GM12891 (cell line): ENCODE measurements around the gene LAMC2.
"Not testable (repeated sequence)": the region's sequence is repeated elsewhere in the genome, so short reads cannot be mapped to it uniquely, and the experiment has no call there.

ENCODE experiments used
- DNase-seq: peaks from one replicate; pipeline ENCODE4 v3.0.0; 2011; ENCODE audit warnings: low spot score; ENCODE audit not compliant: insufficient read length
- FAIRE-seq: peaks from 2 replicates; lab custom pipeline; 2011; peaks lifted over from hg19 to GRCh38; lab: Jason Lieb, UNC
- PAX5 ChIP-seq: IDR thresholded peaks from 2 replicates; pipeline ENCODE4 v1.6.1; 2011; ENCODE audit warnings: low read length, moderate library complexity, mild to moderate bottlenecking; ENCODE audit not compliant: insufficient read depth, severe bottlenecking
- POLR2A ChIP-seq: IDR thresholded peaks from 2 replicates; pipeline ENCODE4 v1.6.1; 2011; ENCODE audit warnings: low read depth, low read length, control low read depth
- POLR2AphosphoS5 ChIP-seq: IDR thresholded peaks from 2 replicates; pipeline ENCODE4 v1.6.1; 2011; ENCODE audit warnings: low read depth, low read length, control low read depth
- POU2F2 ChIP-seq: IDR thresholded peaks from 2 replicates; pipeline ENCODE4 v1.6.1; 2011; ENCODE audit warnings: low read depth, mild to moderate bottlenecking, control low read depth, low read length, moderate library complexity
- SPI1 ChIP-seq: IDR thresholded peaks from 2 replicates; pipeline ENCODE4 v1.6.1; 2011; ENCODE audit warnings: low read depth, low read length, control low read depth
- TAF1 ChIP-seq: IDR thresholded peaks from 2 replicates; pipeline ENCODE4 v1.6.1; 2011; ENCODE audit warnings: low read depth, low read length, control low read depth

The LAMC2 gene

GRCh38 chr1:183272390-183272848 lies 86.4 kb downstream of the LAMC2 start:
- no peak for TF ChIP-seq PAX5
- TF ChIP-seq POLR2A: no peak
- no peak for TF ChIP-seq TAF1
- no peak for TF ChIP-seq POLR2AphosphoS5
- TF ChIP-seq SPI1: no peak
- DNase-seq (no peak), FAIRE-seq (no peak)

GRCh38 chr1:183273300-183273699 lies 87.2 kb downstream of the LAMC2 start:
- DNase-seq (no peak), FAIRE-seq (no peak)
- TF ChIP-seq POLR2A (no peak), POU2F2 (no peak), PAX5 (no peak), POLR2AphosphoS5 (no peak), SPI1 (no peak), TAF1 (no peak)

GRCh38 chr1:183273984-183274383 lies 87.9 kb downstream of the LAMC2 start:
- not testable (repeated sequence) for FAIRE-seq, DNase-seq

GRCh38 chr1:183274836-183275235 lies 88.8 kb downstream of the LAMC2 start:
- DNase-seq (no peak), FAIRE-seq (no peak)
- TF ChIP-seq PAX5: no peak

- FAIRE-seq: no peak
- TF ChIP-seq POLR2A: no peak
Measured at GRCh38 chr1:183275322-183275721, 89.3 kb downstream of the LAMC2 start.

GRCh38 chr1:183276386-183277080 lies 90.5 kb downstream of the LAMC2 start:
- no peak for FAIRE-seq
- DNase-seq: no peak
- TF ChIP-seq PAX5 (no peak), TAF1 (no peak), POLR2A (no peak), SPI1 (no peak), POU2F2 (no peak), POLR2AphosphoS5 (no peak)

More at GRCh38 chr1:183275322-183275721, 89.3 kb downstream of the LAMC2 start:
- no peak for DNase-seq

- TF ChIP-seq POU2F2: no peak
- TF ChIP-seq PAX5: no peak
- no peak for TF ChIP-seq POLR2AphosphoS5
- TF ChIP-seq SPI1: no peak
- TF ChIP-seq POLR2A: no peak
- no peak for TF ChIP-seq TAF1
- no peak for DNase-seq
- no peak for FAIRE-seq
Measured at GRCh38 chr1:183277821-183278738, 92.0 kb downstream of the LAMC2 start.

- no peak for DNase-seq
- no peak for TF ChIP-seq SPI1
- no peak for TF ChIP-seq POLR2AphosphoS5
- no peak for TF ChIP-seq TAF1
- no peak for TF ChIP-seq PAX5
- TF ChIP-seq POLR2A: no peak
- TF ChIP-seq POU2F2: no peak
- no peak for FAIRE-seq
Measured at GRCh38 chr1:183278739-183279591, 92.9 kb downstream of the LAMC2 start.

- DNase-seq: no peak
- TF ChIP-seq SPI1: no peak
- TF ChIP-seq PAX5: no peak
- TF ChIP-seq POU2F2: no peak
- TF ChIP-seq POLR2AphosphoS5: no peak
- TF ChIP-seq TAF1: no peak
- TF ChIP-seq POLR2A: no peak
- no peak for FAIRE-seq
Measured at GRCh38 chr1:183279835-183280234, 93.8 kb downstream of the LAMC2 start.
